Neural progenitor cell (in vitro differentiated cells): ENCODE results near the gene PLEKHG1. TPM values are rescaled to one million over a fixed set of nuclear protein-coding genes. Genes with fewer than 3 reads are reported as not detected.
A peak's percentile ranks its signal among the peaks of the same experiment; 100 is the strongest.

Source experiments
- DNase-seq: peaks from one replicate; pipeline ENCODE4 v3.0.0-alpha.2; 2016; ENCODE audit warnings: low spot score
- H2AFZ ChIP-seq: fragments of 200-600 bp; sonication (generic); replicated peaks from 2 replicates; pipeline ENCODE4 v1.6.1; 2016; ENCODE audit warnings: antibody characterized with exemption
- H3F3A ChIP-seq: fragments of 200-600 bp; sonication (generic); 2 replicates; pipeline ENCODE4 v1.6.1; 2016; ENCODE audit warnings: antibody characterized with exemption, low read depth
- H3K27ac ChIP-seq: fragments of 200-600 bp; sonication (generic); 2 replicates; pipeline ENCODE4 v1.5.1; 2016; ENCODE audit warnings: mild to moderate bottlenecking
- H3K27me3 ChIP-seq: fragments of 200-600 bp; sonication (generic); 2 replicates; pipeline ENCODE4 v1.6.1; 2016; ENCODE audit warnings: mild to moderate bottlenecking, moderate library complexity
- H3K36me3 ChIP-seq: fragments of 200-600 bp; sonication (generic); 2 replicates; pipeline ENCODE4 v1.5.1; 2016
- H3K4me1 ChIP-seq: fragments of 200-600 bp; sonication (generic); 2 replicates; pipeline ENCODE4 v1.6.1; 2016; ENCODE audit warnings: mixed run types
- H3K4me2 ChIP-seq: fragments of 200-600 bp; sonication (generic); 2 replicates; pipeline ENCODE4 v1.6.1; 2016
- H3K4me3 ChIP-seq: fragments of 200-600 bp; sonication (generic); 2 replicates; pipeline ENCODE4 v1.5.1; 2016
- H3K79me2 ChIP-seq: fragments of 200-600 bp; sonication (generic); 2 replicates; pipeline ENCODE4 v1.6.1; 2016; ENCODE audit warnings: low read depth
- H3K9ac ChIP-seq: fragments of 200-600 bp; sonication (generic); 2 replicates; pipeline ENCODE4 v1.6.1; 2016
- H3K9me3 ChIP-seq: fragments of 200-600 bp; sonication (generic); 2 replicates; pipeline ENCODE4 v1.5.1; 2016; ENCODE audit warnings: low read depth
- H4K20me1 ChIP-seq: fragments of 200-600 bp; sonication (generic); 2 replicates; pipeline ENCODE4 v1.6.1; 2016; ENCODE audit warnings: low read depth
- H3K27ac Mint-ChIP-seq: 3 replicates; pipeline ENCODE4 v1.8.0; 2021; ENCODE audit warnings: mixed read lengths
- H3K27me3 Mint-ChIP-seq: 2 replicates; pipeline ENCODE4 v1.8.0; 2022; ENCODE audit warnings: low read depth, mild to moderate bottlenecking, inconsistent platforms, moderate library complexity, mixed read lengths; ENCODE audit not compliant: insufficient read depth
- H3K36me3 Mint-ChIP-seq: 3 replicates; pipeline ENCODE4 v1.8.0; 2021; ENCODE audit warnings: mixed read lengths
- H3K4me1 Mint-ChIP-seq: 3 replicates; pipeline ENCODE4 v1.8.0; 2021; ENCODE audit warnings: mixed read lengths
- H3K4me3 Mint-ChIP-seq: 3 replicates; pipeline ENCODE4 v1.8.0; 2021; ENCODE audit warnings: mild to moderate bottlenecking, moderate library complexity, mixed read lengths
- H3K9me3 Mint-ChIP-seq: 3 replicates; pipeline ENCODE4 v1.8.0; 2020; ENCODE audit warnings: mixed read lengths
- CTCF ChIP-seq: fragments of 200-600 bp; sonication (generic); IDR thresholded peaks from 2 replicates; pipeline ENCODE4 v1.5.1; 2017; ENCODE audit warnings: antibody characterized with exemption, mild to moderate bottlenecking
- EZH2 ChIP-seq: fragments of 200-600 bp; sonication (generic); IDR thresholded peaks from 2 replicates; pipeline ENCODE4 v1.6.1; 2017; ENCODE audit warnings: antibody characterized with exemption, mild to moderate bottlenecking, moderate library complexity
- EZH2phosphoT487 ChIP-seq: fragments of 200-600 bp; sonication (generic); IDR thresholded peaks from 2 replicates; pipeline ENCODE4 v1.6.1; 2017; ENCODE audit warnings: antibody characterized with exemption
- total RNA-seq: library from RNA; depleted of rRNA; stranded (reverse); fragments of >200 nt; gene quantifications from 2 replicates; pipeline ENCODE4 v1.2.3, GENCODE V29; 2015; ENCODE audit warnings: low replicate concordance

PLEKHG1 gene
- total RNA-seq, 1 donor from 2014 or later: 4.7 TPM

DNA sequence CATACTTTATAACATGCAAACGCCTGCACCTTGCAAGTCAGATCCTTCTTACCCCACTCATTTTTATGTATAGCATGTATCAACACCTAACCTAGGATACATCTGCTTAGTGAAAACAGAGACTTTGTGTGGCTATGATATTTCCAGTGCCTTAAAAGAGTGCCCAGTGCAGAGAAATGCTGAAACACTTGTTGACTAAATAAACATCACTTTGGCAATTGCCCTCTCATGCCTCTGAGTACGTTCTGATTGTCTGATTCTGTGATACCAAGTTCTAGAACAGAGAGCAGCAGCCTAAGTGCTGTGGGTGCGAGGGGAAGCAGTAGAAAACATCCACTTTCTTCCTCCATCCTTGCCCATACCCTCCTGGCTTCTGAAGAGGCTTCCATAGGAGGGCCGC lies 13.6 kb downstream of the PLEKHG1 start:
- H4K20me1 ChIP-seq: no peaks in the 10 kb centered on the region
- H3K9me3 Mint-ChIP-seq: no peaks in the 10 kb centered on the region
- peaks cover 13% of the 10 kb centered on the region for H3K36me3 Mint-ChIP-seq
- no peak overlapping the region for H3K9ac ChIP-seq
- H3K27ac ChIP-seq: no peak overlapping the region
- no peak overlapping the region for H2AFZ ChIP-seq
- H3K27ac Mint-ChIP-seq: no peak overlapping the region
- peaks cover 8% of the 10 kb centered on the region for H3F3A ChIP-seq
- no peak for TF ChIP-seq EZH2
- H3K4me1 ChIP-seq: peaks cover 17% of the 10 kb centered on the region
- H3K27me3 ChIP-seq: no peaks in the 10 kb centered on the region
- DNase-seq: no peak
- peaks cover 2% of the 10 kb centered on the region for H3K27me3 Mint-ChIP-seq
- H3K4me1 Mint-ChIP-seq: peaks cover 22% of the 10 kb centered on the region
- H3K79me2 ChIP-seq: no peaks in the 10 kb centered on the region
- H3K4me3 Mint-ChIP-seq: no peak overlapping the region
- H3K36me3 ChIP-seq: no peaks in the 10 kb centered on the region
- no peak overlapping the region for H3K4me3 ChIP-seq
- H3K4me2 ChIP-seq: no peak overlapping the region
- no peaks in the 10 kb centered on the region for H3K9me3 ChIP-seq

GRCh38 chr6:150615967-150616366 lies 16.3 kb downstream of the PLEKHG1 start:
- Histone ChIP-seq H3K36me3 (no peaks in the 10 kb centered on the region), H3K9me3 (no peaks in the 10 kb centered on the region), H3K79me2 (no peaks in the 10 kb centered on the region), H3K4me2 (no peak overlapping the region), H2AFZ (no peak overlapping the region), H3K9ac (no peak overlapping the region), H4K20me1 (no peaks in the 10 kb centered on the region), H3K27ac (no peak overlapping the region), H3F3A (peaks cover 8% of the 10 kb centered on the region), H3K27me3 (no peaks in the 10 kb centered on the region), H3K4me3 (no peak overlapping the region), H3K4me1 (peaks cover 22% of the 10 kb centered on the region)
- Mint-ChIP-seq H3K9me3 (no peaks in the 10 kb centered on the region), H3K36me3 (peaks cover 13% of the 10 kb centered on the region), H3K27me3 (peaks cover 2% of the 10 kb centered on the region), H3K27ac (no peak overlapping the region), H3K4me1 (peaks cover 28% of the 10 kb centered on the region), H3K4me3 (no peak overlapping the region)
- DNase-seq: no peak
- TF ChIP-seq EZH2phosphoT487 (no peak), CTCF (no peak), EZH2 (no peak)

- Mint-ChIP-seq H3K36me3 (peaks cover 12% of the 10 kb centered on the region), H3K4me3 (no peak overlapping the region), H3K4me1 (peaks cover 28% of the 10 kb centered on the region), H3K9me3 (no peaks in the 10 kb centered on the region), H3K27ac (no peak overlapping the region), H3K27me3 (peaks cover 2% of the 10 kb centered on the region)
- Histone ChIP-seq H3F3A (peaks cover 8% of the 10 kb centered on the region), H3K27me3 (no peaks in the 10 kb centered on the region), H4K20me1 (no peaks in the 10 kb centered on the region), H3K4me3 (no peak overlapping the region), H3K9ac (no peak overlapping the region), H3K4me2 (peak overlapping the region; percentile 65), H3K36me3 (no peaks in the 10 kb centered on the region), H2AFZ (no peak overlapping the region), H3K27ac (no peak overlapping the region), H3K79me2 (no peaks in the 10 kb centered on the region), H3K4me1 (peaks cover 22% of the 10 kb centered on the region), H3K9me3 (no peaks in the 10 kb centered on the region)
- DNase-seq: no peak
- no peak for TF ChIP-seq CTCF
- TF ChIP-seq EZH2phosphoT487: no peak
- TF ChIP-seq EZH2: no peak
Measured at GRCh38 chr6:150616586-150616985, 16.9 kb downstream of the PLEKHG1 start.

GRCh38 chr6:150617062-150617461 lies 17.4 kb downstream of the PLEKHG1 start:
- peaks cover 2% of the 10 kb centered on the region for H3K9me3 Mint-ChIP-seq
- Histone ChIP-seq H3K9ac (no peak overlapping the region), H3K79me2 (no peaks in the 10 kb centered on the region), H3K36me3 (no peaks in the 10 kb centered on the region), H3K4me1 (peaks cover 22% of the 10 kb centered on the region), H4K20me1 (no peaks in the 10 kb centered on the region), H2AFZ (no peak overlapping the region), H3K4me2 (peak overlapping the region; percentile 65), H3F3A (peaks cover 8% of the 10 kb centered on the region), H3K9me3 (no peaks in the 10 kb centered on the region), H3K27me3 (no peaks in the 10 kb centered on the region), H3K27ac (peak overlapping the region; percentile 78), H3K4me3 (peak overlapping the region; percentile 15)
- peaks cover 2% of the 10 kb centered on the region for H3K27me3 Mint-ChIP-seq
- H3K27ac Mint-ChIP-seq: peak overlapping the region; percentile 14
- TF ChIP-seq EZH2 (no peak), CTCF (no peak), EZH2phosphoT487 (no peak)
- peaks cover 15% of the 10 kb centered on the region for H3K36me3 Mint-ChIP-seq
- H3K4me1 Mint-ChIP-seq: peaks cover 26% of the 10 kb centered on the region
- peak; percentile 28 for DNase-seq
- no peak overlapping the region for H3K4me3 Mint-ChIP-seq
